NCI-H187 treated with DMSO at 0.1 percent for 48 hours (cell line): Measurements from ENCODE around the gene ARHGDIA.
"Not testable (repeated sequence)": the region's sequence is repeated elsewhere in the genome, so short reads cannot be mapped to it uniquely, and the experiment has no call there.

Experiments
- DNase-seq: peaks from one replicate; lab custom pipeline; 2025; lab: John Stamatoyannopoulos, UW

ARHGDIA gene

DNA sequence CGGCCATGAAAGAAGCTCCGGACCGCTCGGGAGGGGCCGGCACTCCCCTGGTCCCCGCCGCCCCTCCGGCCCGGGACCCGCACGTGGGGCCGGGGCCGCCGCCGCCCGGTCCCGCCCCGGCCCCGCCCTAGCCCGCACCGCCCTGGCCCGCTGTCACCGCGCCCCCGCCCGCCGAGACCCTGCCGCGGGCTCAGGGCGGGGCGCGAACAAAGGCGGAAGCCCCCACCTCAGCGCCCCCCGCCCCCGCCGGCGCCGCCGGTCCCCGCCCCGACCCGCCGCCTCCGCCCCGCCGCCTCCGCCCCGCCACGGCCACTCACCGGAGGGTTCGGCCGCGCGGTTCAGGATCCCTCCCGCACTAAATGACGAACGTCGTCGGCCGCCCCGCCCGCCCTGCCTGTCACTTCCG, at the start of gene ARHGDIA:
ARHGDIA (minus strand) TSS at position 357 of the 406 bp plus-strand sequence. CDS start 1,407 bp downstream, outside the sequence.
- no peak for DNase-seq

DNA sequence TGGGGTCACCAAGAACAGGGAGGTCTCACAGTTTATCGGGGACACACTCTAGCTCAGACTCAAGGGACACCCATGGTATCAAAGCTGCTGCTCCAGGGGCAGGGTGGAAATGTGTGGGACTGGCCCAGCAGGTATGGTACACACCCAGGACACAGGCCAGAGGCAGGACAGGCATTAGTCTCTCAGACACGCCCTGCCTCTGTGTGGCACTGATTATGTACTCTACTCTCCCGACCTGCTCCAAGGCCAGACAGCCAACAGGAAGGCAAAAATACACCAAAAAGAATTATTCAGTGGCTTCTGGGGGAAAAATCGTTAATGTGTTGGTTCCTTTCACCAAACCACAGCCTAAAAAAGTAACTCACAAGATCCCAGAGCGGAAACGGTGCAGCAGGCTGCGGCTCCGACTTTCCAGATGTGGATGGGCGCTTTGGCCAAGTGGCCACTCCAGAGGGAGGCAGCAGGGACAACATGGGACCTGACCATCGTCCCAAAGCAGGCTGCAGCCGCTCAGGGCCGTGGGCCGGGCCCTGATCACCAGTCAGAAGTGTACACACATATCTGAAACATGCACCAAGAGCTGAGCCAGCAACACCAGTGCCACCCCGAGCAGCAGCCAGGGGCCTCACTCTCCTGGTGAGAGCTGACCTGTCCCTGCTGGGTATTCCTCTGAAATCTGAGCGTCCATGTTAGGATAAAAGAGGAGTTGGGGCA, 47.9 kb upstream of the ARHGDIA start:
- no peak for DNase-seq

DNA sequence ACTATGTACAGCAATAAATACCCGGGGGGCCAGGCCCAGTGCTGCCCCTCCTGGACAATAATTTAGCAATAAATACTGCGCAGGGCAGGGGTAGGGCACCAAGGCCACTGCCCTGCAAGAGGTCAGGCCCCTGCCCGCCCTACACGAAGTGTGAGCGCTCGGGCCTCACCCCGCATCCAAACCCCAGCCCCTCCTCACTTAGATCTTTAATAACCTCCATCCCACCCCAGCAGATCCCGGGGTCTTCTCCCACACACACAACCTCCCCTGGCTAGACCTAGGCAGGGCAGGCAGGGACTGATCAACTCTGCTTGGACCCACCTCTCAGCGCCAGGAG, 47.2 kb upstream of the ARHGDIA start:
- DNase-seq, result not testable (repeated sequence)

DNA sequence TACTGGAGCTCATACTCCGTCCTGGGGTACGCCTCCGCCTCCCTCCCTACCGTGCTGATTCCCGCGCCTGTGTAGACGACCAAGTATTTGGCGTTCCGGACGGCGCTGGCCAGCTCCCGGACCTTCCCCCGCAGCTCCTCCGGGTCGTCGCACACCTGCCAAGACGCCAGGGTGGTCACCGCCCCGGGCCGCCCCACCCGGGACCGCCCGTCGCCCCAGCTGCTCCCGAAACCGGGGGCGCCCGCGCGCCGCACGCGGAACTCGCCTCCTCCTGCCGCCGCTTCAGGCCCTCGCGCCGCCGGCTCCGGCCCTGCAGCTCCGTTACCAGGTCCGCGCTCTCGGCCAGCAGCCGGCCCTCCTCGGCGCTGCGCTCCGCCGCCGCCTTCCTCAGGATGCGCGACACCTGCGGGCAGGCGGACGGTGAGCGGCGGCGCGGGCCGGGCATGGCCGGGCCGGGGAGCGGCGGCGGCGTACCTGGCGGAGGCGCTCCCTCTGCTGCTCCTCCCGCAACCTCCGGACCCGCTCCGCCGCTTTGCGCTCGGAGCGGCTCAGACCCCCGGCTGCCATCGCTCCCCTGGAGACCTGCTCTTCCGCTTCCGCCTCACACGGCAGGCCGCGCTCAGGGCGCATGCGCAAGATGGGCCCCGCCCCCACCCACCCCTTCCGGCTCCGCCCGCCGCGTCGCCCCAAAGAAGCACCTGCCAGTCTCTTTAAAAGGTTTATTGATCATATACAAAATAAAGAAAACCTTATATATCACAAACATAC, 46.6 kb upstream of the ARHGDIA start, which contains the start of gene SIRT7:
SIRT7 (minus strand) TSS at position 612 of the 768 bp plus-strand sequence; CDS start at position 567, 45 bp downstream.
- peak; percentile 9 for DNase-seq

DNA sequence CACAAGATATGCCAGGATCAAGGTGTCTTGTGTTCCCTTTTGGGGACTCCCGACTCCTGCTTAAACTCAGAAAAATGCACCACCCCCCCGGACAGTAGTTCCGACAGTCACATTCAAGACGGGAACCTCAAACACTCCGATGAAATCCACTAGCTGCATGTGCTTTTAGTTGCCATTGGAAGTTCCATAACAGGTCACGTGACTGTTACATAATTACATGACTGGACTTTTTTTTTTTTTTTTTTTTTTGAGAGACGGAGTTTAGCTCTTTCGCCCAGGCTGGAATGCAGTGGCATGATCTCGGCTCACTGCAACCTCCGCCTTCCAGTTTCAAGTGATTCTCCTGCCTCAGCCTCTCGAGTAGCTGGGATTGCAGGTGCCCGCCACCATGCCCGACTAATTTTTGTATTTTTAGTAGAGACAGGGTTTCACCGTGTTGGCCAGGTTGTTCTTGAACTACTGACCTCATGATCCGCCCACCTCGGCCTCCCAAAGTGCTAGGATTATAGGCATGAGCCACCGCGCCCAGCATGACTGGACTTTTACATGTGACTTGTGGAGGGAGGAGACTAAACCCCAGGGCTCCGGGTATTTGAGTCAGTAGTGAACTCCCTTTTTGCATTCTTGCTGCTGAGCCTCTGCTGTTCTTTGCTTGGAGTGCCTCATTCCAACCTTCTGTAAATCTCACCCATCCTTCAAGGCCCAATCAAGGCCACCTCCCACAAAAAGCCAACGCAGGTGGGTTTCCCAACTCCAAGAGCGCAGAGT, 45.3 kb upstream of the ARHGDIA start:
- no peak for DNase-seq

DNA sequence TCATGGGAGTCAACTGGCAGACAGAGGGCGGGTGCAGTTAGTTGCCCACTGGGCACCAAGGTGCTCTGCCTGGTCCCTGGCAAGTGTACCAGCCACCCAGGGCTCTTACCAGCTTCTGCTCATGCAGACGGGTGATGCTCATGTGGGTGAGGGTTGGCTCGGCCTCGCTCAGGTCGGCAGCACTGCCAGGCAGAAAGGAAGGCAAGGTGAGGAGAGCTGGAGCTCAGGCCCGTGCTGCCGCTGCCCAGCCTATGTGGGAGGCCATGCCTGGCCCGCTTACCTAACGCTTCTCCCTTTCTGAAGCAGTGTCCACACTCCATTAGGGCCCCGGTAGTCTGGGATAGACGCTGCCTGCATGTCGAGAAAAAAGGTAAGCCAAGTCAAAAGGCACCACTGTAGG, 44.2 kb upstream of the ARHGDIA start:
- DNase-seq, result no peak

DNA sequence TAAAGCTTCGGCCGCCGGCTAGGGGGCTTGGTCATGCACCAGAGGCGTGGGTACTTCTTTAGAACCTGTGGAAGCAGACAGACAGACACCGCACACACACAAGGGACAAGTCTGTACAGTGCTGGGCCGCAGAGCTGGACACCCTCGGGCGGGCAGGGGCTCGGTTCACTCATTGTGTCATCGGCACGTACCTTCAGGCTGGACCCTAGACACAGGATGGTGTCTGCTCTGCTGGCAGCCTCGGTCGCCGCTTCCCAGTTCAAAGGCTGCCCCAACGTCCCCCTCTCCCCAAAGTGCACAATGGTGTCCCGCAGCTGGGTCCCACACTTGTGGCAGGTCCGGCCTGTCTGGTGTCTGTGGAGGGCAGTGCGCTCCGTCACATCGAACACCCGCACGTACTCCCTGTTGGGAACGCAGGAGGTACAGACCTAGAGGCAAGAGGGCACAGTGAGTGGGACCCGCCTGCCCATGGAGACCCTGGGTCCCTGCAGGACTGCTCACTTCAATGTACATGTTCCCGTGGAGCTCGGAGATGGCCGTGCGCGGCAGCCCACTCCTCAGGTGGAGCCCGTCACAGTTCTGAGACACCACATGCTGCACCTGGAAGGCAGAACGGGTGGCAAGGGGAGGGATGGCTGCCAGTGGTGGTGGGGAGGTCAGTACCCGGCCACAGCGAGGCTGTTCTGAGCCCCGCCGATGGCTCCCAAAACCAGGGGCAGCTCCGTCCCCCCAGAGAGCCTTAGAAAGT, 43.1 kb upstream of the ARHGDIA start:
- no peak for DNase-seq

DNA sequence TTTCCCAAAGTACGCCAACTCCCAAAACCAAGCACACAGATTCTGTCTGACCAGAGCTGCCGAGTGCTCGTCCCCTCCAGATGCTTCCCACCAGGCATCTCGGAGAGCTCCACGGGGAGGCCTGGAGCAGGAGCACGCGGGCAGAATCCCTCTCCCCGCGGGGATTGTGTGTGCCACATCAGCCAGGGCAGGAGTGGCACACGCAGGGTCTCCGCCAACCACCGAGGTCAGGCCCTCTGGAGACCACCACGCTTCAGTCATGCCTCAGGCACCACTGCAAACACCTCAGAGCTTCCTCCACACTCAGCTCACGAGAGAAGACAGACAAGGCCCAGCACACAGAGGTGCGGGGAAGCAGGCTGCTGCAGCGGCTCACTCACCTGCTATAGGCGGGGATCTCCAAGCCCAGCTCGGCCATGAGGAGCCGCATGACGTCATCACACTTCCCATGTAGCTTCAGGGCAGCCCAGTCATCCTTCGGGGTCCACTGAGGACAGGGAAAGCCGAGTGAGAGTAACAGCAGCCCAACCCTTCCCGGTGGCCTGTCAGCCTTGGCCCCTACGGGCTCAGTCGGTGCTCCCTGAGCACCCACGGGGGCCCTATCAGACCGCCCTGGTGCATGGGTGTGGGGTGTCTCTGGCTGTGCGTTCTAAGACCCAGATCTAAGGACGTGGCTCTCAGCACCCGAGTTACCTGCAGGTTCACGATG, 42.4 kb upstream of the ARHGDIA start:
- no peak for DNase-seq

DNA sequence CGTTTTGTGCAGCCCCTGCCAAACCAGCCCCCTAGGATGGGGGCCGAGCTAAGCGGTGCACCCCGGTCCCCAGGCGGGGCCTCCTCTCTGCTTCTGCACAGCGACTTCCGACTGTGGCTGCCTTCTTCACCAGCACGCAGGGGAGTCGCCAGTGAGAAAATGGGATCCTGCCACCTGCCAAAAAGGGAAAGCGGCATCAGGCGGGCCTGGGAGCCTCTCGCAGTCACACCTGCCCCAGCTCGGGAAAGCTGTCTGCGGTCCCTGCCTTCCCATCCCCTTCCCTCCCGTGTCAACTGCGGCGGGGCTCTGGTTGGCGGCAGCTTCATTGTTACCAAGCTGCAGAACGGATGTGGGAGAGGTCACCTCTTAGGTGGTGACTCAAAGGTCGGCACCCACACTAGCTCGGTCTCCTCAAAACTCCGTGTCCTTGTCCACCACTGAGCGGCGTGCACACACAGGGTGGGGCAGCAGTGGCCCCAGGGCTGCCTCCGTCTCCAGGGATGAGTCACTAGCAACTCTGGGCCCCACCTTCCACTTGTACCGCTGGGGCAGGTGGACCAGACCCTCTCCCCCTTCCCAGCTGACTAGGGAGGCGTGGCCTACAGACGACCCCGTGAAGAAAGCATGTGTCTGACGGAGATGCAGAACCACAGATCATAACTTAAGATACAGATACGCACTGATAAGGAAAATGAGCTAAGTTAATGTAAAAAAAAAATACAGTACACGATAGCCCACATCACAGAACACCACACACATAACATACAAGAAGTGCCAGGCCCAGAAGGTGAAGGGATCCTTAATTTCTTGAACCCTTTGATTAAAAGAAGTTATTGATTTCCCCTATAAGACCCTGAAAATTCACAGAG, 41.5 kb upstream of the ARHGDIA start:
- DNase-seq, result no peak

DNA sequence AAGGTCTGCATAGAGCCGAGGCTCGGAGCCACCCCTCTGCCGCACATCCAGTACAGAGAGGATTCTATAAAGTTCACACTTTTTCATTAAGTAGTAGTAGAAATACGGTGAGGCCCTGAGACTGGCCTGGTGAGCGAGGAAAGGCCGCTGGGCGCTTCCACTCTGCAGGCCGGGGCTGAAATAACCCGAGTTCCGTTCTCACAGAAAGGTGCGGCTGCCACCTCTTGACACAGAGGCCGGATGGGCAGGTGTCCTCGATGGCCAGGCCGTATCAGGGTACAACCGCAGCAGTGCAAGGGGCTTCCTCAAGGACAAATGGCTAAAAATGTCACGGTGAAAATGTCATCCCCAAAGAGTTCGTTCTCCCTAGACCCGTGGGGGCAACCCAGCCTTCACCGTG, 40.8 kb upstream of the ARHGDIA start:
- DNase-seq, result no peak

DNA sequence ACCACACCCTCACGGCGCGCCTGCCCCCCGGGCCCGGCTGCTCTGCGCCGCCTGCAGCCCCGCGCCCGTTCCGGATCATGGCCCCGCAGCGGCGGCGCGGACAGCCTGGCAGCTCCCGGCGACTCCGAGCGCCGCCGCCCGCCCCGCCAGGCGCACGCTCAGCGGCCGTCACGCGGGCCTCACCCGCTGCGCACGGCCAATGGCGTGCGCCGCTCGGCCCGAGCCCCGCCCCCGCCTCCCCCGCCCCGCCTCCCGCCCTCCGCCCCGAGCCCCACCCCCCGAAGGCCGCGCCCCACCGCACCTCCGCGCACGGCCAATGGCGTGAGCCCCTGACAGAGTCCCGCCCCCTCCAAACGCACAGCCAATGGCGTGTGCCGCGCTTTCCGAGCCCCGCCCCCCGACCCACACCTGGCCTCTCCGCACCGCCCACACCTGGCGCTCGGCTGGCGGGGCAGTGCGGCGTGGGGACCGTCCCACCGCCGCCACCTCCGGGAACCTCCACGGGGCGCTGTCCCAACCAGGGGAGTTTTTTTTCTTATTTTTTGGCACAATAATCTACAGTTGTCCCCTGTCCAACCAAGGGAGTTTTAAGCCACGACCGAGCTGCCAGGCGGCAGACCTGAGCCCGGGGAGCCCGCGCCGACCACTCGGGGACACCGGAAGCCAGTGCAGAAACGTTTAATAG, 40.3 kb upstream of the ARHGDIA start, which contains the start of gene PCYT2:
PCYT2 (minus strand) TSS at position 123 of the 685 bp plus-strand sequence; CDS start at position 79, 44 bp downstream.
- peak; percentile 34 for DNase-seq

DNA sequence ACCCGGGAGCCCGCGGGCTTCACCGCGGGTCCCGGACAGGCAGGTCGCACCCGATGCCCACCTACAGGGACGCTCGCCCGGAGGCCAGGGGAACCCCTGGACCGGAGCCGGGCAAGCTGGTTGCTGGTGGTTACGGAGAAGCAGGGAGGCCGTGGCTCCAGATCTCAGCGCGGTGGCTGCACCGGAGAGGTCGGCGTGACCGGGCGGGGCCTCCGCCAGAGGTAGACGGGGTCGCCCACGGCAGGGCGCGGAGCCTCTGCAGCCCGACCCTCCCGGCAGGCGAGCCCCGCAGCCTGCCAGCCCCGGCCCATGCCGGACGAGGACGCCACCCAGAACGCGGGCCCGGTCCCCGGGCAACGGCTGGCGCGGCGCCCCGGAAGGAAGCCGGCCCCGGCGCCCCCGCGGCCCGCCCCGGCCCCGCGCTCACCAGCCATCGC, 39.7 kb upstream of the ARHGDIA start:
- DNase-seq, result no peak

DNA sequence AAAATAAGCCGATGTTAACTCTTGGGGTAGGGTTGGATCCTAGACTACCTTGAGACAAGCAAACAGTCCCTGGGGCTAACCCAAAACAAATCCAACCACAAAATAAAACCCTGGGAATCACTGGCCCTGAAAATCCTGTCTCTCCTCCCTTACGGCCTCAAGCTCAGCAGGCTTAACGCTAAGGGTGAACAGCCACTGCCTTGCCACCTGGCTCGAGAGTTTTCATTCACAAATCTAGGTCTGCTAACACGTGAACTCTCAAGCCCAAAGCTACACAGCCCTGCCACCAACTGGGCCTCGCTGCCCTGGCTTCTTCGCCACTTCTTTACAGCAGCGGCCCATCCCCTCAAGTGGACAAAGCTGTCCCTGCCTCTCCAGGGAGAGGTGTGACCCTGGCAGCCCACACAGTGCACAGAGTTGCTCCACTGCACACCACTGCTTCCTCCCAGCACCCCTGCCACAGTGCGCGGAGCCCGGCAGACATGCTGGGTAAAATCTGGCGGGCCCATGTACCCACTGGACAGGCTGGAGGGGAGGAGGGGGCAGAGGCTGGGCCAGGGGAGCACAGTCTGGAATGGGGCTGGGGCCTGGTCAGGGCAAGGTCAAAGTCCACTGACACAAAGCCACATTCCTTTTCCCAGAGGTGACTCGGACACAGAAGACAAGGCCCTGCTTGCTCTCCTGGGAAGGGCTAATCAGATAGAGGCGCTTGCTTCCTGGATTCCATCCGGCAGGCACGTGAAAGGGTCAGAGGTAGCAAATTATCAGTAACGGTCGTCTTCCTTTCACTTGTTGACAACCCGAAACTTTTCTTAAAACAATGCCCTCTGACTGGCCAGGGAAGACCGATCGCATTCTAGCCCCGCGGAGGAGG, 39.1 kb upstream of the ARHGDIA start:
- DNase-seq, result no peak

DNA sequence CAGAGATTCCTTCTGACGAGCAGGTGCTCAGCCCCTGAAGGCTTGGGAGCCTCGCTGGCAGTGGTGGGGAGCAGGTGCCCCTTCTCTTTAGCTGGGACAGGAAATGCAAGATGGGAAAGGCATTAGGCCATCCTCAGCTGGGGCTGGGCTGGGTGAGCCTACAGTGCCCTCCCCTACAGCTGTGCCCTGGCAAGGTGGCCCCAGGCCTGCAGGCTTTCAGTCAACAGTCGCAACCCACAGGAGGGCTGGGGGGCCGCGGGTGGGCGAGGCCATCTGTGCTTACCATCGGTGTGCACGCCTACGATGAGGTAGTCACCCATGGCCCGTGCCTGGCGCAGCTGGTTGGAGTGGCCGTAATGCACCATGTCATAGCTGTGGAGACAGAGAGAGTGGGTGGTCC, 38.1 kb upstream of the ARHGDIA start:
- DNase-seq, result no peak

DNA sequence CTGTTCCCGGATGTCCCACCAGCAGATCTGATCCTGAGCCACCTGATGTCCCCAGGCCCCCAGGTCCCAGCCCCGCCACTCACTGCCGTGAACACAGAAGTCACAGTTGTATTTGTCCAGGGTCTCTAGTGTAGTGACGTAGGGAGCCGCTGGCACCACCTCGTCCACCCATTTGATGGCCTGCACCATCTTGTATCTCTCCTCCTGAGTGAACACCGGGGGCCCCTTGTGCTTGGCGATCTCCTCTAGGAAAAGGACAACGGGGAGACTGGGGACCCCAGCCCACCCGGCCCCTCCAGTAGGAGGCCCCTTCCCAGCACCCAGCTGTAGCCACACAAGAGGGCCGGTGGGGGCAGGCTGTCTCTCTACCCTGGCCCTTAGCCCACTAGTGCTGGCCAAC, 37.7 kb upstream of the ARHGDIA start:
- no peak for DNase-seq

DNA sequence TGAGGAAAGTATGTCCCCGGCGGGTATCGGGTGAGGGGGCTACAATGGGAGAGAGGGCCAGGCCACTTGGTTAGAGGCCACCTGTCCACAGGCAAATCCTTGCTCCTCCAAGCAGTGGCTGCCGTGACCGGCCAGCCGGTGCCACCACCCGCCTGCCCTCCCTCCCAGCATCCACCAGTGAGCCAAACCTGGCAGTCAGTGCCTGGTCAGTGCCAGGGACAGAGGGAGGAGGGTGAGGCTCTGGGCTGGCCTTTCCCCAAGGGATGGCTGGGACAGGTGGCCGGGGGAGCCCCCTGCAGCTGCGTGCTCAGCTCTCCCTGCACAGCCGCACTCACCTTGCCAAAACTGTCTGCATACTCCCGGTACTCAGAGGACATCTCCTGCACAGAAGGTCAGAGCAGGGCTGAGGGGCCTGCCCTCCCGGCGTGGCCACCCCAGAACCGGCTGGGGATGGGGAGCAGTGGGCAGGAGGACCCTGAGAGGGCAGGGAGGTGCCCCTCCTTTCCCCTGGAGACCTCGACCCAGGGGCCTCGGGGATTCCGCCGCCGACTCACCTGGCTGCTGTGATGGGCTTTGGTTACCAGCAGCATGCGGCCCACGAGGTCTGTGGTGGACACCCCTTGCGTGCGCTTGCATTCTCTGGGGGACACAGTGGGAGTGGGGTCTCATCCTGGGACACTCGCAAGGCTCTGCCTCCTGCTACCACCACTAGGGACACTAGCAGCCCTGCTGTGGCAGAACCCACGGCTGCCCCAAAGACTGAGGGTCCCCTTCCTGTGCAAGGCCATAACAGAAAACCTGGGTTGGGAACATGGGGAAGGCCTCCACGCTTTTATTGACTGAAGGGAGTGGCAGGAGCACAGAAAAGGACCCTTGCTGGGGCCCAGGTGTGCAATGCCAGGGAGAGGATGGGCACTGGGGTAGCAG, 36.3 kb upstream of the ARHGDIA start:
- DNase-seq, result no peak

DNA sequence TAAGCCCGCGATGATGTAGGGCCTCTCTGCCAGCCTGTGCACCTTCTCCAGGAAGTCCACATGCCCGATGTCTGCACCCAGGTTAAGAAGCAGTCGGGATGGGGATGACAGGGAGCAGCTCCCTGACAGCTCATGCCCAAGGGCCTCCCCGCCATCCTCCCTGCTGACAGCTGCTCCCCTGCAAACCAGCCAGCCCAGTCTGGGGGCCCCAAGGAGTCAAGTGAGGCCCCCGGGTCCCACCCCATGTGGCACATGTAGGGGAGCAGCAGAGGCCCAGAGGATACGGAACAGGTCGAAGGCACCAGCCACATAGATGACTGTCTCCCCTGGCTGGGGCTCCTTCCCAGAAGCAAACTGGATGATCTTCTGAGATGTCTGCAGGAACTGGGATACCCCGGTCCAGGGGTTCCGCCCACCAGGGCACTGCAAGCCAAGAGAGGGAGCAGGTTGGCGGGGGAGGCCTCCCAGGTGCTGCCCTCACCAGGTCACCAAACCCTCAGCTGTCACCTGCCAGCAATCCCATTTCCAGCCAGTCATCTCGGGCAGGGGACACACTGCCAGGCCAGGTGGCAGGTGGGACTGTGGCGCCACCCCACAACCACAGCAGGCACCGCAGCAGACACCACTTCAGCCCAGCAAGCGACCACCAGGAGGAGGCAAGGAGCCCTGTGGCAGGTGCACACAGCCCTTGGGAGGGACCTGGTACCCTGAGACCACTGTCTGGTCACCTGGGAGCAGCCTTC, 35.5 kb upstream of the ARHGDIA start:
- DNase-seq, result no peak
